CD4-positive, alpha-beta T cell (primary cell): ENCODE results near the gene HS3ST2. TPM values are rescaled to one million over a fixed set of nuclear protein-coding genes. Genes with fewer than 3 reads are reported as not detected.

Source experiments
- ATAC-seq: fragments of 200-7000 bp; cut with Tn5 transposase; one replicate; pipeline ENCODE4 v1.10.0; 2022; ENCODE audit warnings: mild to moderate bottlenecking; ENCODE audit not compliant: poor library complexity
- CTCF ChIA-PET: fragments of 350-600 bp; sonication (Branson Sonifier 250); formaldehyde crosslinking; loops from one replicate; lab custom pipeline; 2021; ENCODE audit warnings: antibody characterized with exemption, inconsistent platforms; lab: Charles Lee
- POLR2A ChIA-PET: fragments of 350-600 bp; sonication (Branson Sonifier 250); formaldehyde crosslinking; loops from one replicate; lab custom pipeline; 2021; ENCODE audit warnings: antibody characterized with exemption, inconsistent platforms; lab: Charles Lee
- DNase-seq, 14 experiments: peaks; one replicate each; pipeline ENCODE4 v3.0.0-alpha.2; 2013 to 2020; ENCODE audit warnings: mixed read lengths in 2 of 14
- H3K27ac ChIP-seq, 2 donors: one replicate each; pipeline versions ENCODE4 v1.5.1 to v1.7.0; 2013; ENCODE audit warnings: low read length in 2 of 2, low read depth in 1 of 2, mild to moderate bottlenecking in 1 of 2
- H3K27me3 ChIP-seq, 2 experiments: 1 replicate in 1 of 2; 2 replicates in 1 of 2; pipeline versions ENCODE4 v1.6.1 to v1.7.0; 2013; ENCODE audit warnings: low read length in 2 of 2, control low read depth in 1 of 2, mild to moderate bottlenecking in 1 of 2, moderate library complexity in 1 of 2; ENCODE audit not compliant: insufficient read depth in 2 of 2, control insufficient read depth in 1 of 2
- H3K36me3 ChIP-seq: one replicate; pipeline ENCODE4 v1.6.1; 2013; ENCODE audit warnings: low read length, control low read depth; ENCODE audit not compliant: insufficient read depth
- H3K4me1 ChIP-seq: one replicate; pipeline ENCODE4 v1.6.1; 2013; ENCODE audit warnings: low read length, control low read depth; ENCODE audit not compliant: insufficient read depth
- H3K4me3 ChIP-seq: one replicate; pipeline ENCODE4 v1.5.1; 2013; ENCODE audit warnings: mild to moderate bottlenecking, low read length, moderate library complexity
- H3K9me3 ChIP-seq, 2 experiments: 1 replicate in 1 of 2; 2 replicates in 1 of 2; pipeline versions ENCODE4 v1.6.1 to v1.7.0; 2013; ENCODE audit warnings: low read length in 2 of 2, mild to moderate bottlenecking in 2 of 2, control low read depth in 1 of 2, moderate library complexity in 1 of 2; ENCODE audit not compliant: control insufficient read depth in 1 of 2, insufficient read depth in 1 of 2
- H3K27ac Mint-ChIP-seq: one replicate; pipeline ENCODE4 v1.8.0; 2020; ENCODE audit warnings: mixed read lengths
- H3K27me3 Mint-ChIP-seq: one replicate; pipeline ENCODE4 v1.8.0; 2021; ENCODE audit warnings: mixed read lengths
- H3K36me3 Mint-ChIP-seq: one replicate; pipeline ENCODE4 v1.8.0; 2021; ENCODE audit warnings: low read depth, mixed read lengths
- H3K4me1 Mint-ChIP-seq: one replicate; pipeline ENCODE4 v1.8.0; 2021; ENCODE audit warnings: low read depth, mixed read lengths
- H3K4me3 Mint-ChIP-seq: one replicate; pipeline ENCODE4 v1.8.0; 2020; ENCODE audit warnings: mild to moderate bottlenecking, mixed read lengths
- H3K9me3 Mint-ChIP-seq: one replicate; pipeline ENCODE4 v1.8.0; 2020; ENCODE audit warnings: mixed read lengths
- CTCF ChIP-seq: fragments of 200-600 bp; IDR thresholded peaks from one replicate; pipeline ENCODE4 v1.8.0; 2022; ENCODE audit warnings: antibody characterized with exemption, mild to moderate bottlenecking
- intact Hi-C, 2 experiments: fragments of 100-400 bp; cut with DNase I in 1 of 2; cut with micrococcal nuclease in 1 of 2; formaldehyde crosslinking; loops; one replicate each; pipeline versions ENCODE4 v1.15.1 to v1.9.0; 2023 to 2025; cut with DNase I, micrococcal nuclease
- total RNA-seq, 174 experiments: library from RNA in 2 of 174; stranded (reverse) in 2 of 174; gene quantifications; one replicate each; pipeline ENCODE4 v1.2.3 and lab custom pipeline; 2021 to 2026

The HS3ST2 gene
- total RNA-seq, 2 experiments from 2014 or later, result not detected

- Mint-ChIP-seq H3K9me3 (no peaks in the 10 kb centered on the region), H3K36me3 (no peaks in the 10 kb centered on the region), H3K27ac (no peak overlapping the region), H3K27me3 (peaks cover 10% of the 10 kb centered on the region), H3K4me1 (no peaks in the 10 kb centered on the region), H3K4me3 (no peak overlapping the region)
- intact Hi-C loops, result no loop called here
- H3K4me1 ChIP-seq, result no peaks in the 10 kb centered on the region
- POLR2A ChIA-PET, result no interaction called here
- no peak for TF ChIP-seq CTCF
- no peak for ATAC-seq
- peaks cover 0 to 2% of the 10 kb centered on the region in 2 experiments for H3K27me3 ChIP-seq
- no peaks in the 10 kb centered on the region for H3K36me3 ChIP-seq
- no peaks in the 10 kb centered on the region for H3K9me3 ChIP-seq
- CTCF ChIA-PET, result no interaction called here
- no peak overlapping the region for H3K4me3 ChIP-seq
- H3K27ac ChIP-seq, result no peak overlapping the region
- no peak for DNase-seq
These were observed 73.5 kb downstream of the HS3ST2 start for GRCh38 chr16:22887445-22887844.

- ChIA-PET CTCF (no interaction called here), POLR2A (no interaction called here)
- no peak for TF ChIP-seq CTCF
- H3K9me3 ChIP-seq, result no peaks in the 10 kb centered on the region
- H3K4me1 Mint-ChIP-seq, result no peaks in the 10 kb centered on the region
- intact Hi-C loops, result no loop called here
- H3K36me3 Mint-ChIP-seq, result no peaks in the 10 kb centered on the region
- no peak overlapping the region for H3K4me3 Mint-ChIP-seq
- DNase-seq (no peak), ATAC-seq (no peak)
- H3K27ac ChIP-seq, result no peak overlapping the region
- H3K27me3 ChIP-seq, result peaks cover 0 to 2% of the 10 kb centered on the region in 2 experiments
- H3K9me3 Mint-ChIP-seq, result no peaks in the 10 kb centered on the region
- H3K4me3 ChIP-seq, result no peak overlapping the region
- H3K36me3 ChIP-seq, result no peaks in the 10 kb centered on the region
- H3K4me1 ChIP-seq, result no peaks in the 10 kb centered on the region
- no peak overlapping the region for H3K27ac Mint-ChIP-seq
- peaks cover 14% of the 10 kb centered on the region for H3K27me3 Mint-ChIP-seq
These were observed 74.8 kb downstream of the HS3ST2 start for GRCh38 chr16:22888791-22889190.

- H3K4me1 ChIP-seq, result no peaks in the 10 kb centered on the region
- CTCF ChIA-PET, result no interaction called here
- Mint-ChIP-seq H3K36me3 (no peaks in the 10 kb centered on the region), H3K4me3 (no peak overlapping the region), H3K4me1 (no peaks in the 10 kb centered on the region), H3K27me3 (peaks cover 22% of the 10 kb centered on the region), H3K27ac (no peak overlapping the region), H3K9me3 (no peaks in the 10 kb centered on the region)
- POLR2A ChIA-PET, result no interaction called here
- peaks cover 3% of the 10 kb centered on the region in 2 experiments for H3K27me3 ChIP-seq
- no peak for TF ChIP-seq CTCF
- H3K4me3 ChIP-seq, result no peak overlapping the region
- H3K36me3 ChIP-seq, result no peaks in the 10 kb centered on the region
- DNase-seq (no peak), ATAC-seq (no peak)
- no peak overlapping the region for H3K27ac ChIP-seq
- intact Hi-C loops, result no loop called here
- no peaks in the 10 kb centered on the region for H3K9me3 ChIP-seq
These were observed 77.0 kb downstream of the HS3ST2 start for GRCh38 chr16:22890976-22891375.
